Stimulated activated CD8-positive, alpha-beta memory T cell treated with anti-CD3 and anti-CD28 coated beads, Interleukin-7, amount 100 ng/mL, for 1 hour (primary cell): Measurements from ENCODE around the gene MAD1L1.

Source experiments
- DNase-seq, 2 donors: peaks; one replicate each; pipeline ENCODE4 v3.0.0-alpha.2; 2020; ENCODE audit warnings: low read depth in 2 of 2

Gene MAD1L1

GRCh38 chr7:2031451-2031845, 201.3 kb downstream of the MAD1L1 start:
- no peak for DNase-seq

DNA sequence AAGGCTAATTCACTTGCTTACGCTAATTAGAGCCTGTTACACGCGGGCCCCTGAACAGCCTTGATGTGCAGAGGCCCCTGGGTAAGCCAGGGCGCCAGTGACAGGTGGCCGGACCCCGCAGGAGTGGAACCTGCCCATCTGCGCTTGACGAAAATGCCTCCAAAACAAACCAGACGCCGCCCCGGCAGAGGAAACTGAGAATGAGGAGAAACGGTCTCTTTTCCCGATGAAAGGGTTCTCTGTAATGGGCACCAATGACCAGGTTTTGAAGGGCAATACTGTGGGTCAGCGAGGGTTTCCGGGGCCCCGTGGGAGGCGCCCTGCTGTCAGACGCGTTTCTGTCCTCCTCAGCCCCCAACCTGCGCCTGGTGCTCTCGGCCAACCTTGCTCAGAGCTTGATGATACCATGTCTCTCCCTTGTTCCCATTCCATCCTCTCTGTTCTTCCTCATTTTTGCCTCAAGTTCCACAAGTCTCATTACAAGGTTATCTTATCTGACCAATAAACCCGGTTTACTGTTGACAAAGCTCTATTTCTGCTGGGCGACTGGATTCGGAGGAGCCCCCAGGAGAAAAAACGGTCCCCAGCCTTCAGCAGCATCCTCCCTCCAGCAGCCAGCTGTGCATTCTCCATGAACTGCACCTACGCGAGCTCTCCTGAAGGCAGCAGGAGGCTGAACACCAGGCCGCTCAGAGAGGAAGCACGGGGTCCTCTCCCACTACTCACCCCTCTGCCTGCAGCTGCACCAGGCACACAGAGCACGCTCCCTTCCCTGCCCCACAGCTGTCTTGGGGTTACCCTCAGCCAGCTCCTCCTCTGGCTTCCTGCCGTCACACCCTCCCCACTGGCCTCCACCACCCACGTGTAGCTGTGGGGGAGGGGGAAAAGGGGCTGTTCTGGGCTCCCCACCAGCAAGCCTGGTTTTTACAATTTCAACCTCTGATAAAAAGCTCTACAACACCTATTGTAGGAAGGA, 202.0 kb downstream of the MAD1L1 start:
- DNase-seq, result no peak

DNA sequence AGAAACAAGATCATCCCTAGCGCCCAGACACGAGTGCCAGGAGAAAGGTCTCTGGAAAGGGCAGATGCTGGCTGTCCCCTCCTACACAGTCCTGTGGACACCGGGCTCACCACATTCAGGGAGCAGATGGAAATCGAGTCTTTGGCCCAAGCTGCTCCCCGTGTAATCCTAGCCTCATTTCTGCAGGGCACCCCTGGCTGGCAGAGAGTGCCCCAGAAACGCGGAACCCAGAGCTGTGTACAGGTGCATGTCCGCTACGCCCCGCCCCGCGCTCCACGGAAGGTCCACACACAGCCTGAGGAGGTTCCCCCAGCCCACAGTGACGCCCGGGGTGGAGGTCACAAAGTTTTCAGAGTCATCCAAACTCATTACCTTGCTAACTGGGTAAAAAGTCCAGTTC, 202.8 kb downstream of the MAD1L1 start:
- no peak for DNase-seq

GRCh38 chr7:2029211-2029905, 203.4 kb downstream of the MAD1L1 start:
- DNase-seq, result no peak

DNA sequence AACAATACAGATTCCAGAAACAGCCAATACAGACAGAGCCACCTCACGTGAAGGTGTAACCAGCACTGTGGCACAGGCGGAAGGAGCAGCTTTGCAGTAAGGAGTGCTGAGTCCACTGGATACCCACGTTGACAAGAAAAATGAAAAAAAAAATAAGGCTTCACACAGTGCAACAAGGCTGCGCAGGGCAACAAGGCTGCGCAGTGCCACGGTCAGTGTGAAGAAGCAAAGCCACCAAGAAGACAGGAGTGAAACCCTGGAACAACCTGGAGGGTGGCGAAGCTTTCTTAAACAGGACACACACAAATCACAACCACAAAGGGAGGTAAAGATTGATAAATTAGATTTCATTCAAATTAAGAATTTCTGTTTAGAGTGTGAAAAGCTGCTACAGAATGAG, 204.0 kb downstream of the MAD1L1 start:
- no peak for DNase-seq

DNA sequence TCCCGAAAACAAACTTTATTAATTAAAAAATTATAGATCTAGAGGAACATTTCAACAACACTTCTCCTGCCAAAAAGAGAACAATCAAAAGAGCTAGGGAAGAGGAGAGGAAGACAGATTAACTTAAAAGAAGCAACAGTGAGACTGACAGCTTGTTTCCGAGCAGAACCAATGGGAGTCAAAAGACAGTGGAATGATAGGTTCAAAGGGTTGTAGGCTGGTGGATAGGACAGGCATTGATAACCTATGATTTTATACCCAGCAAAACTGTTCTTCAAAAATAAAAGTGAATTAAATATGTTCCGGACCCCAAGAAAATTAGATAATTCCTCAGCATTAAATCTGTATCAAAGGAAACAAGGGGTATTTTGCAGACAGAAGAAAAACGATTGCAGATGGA, 207.6 kb downstream of the MAD1L1 start:
- no peak for DNase-seq

- DNase-seq, result no peak
Measured at GRCh38 chr7:2024567-2024918, 208.2 kb downstream of the MAD1L1 start.

GRCh38 chr7:2023877-2024566, 208.7 kb downstream of the MAD1L1 start:
- no peak for DNase-seq

GRCh38 chr7:2022737-2023250, 210.0 kb downstream of the MAD1L1 start:
- no peak for DNase-seq

- DNase-seq, result no peak
Measured at GRCh38 chr7:2022021-2022409, 210.7 kb downstream of the MAD1L1 start.

GRCh38 chr7:2019711-2020511, 212.8 kb downstream of the MAD1L1 start:
- DNase-seq, result no peak

DNA sequence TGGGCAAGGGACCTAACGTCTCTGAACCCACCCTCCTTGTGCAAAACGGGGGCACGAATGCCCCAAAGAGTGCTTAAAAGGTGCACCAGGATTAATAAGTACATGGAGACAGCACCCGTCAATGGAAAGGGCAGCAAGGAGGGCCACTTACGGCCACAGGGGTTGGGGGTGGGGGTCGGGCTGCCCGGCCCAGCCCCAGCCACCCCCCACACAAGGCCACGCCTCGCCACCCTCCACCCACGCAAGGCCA, 213.4 kb downstream of the MAD1L1 start:
- DNase-seq, result no peak

DNA sequence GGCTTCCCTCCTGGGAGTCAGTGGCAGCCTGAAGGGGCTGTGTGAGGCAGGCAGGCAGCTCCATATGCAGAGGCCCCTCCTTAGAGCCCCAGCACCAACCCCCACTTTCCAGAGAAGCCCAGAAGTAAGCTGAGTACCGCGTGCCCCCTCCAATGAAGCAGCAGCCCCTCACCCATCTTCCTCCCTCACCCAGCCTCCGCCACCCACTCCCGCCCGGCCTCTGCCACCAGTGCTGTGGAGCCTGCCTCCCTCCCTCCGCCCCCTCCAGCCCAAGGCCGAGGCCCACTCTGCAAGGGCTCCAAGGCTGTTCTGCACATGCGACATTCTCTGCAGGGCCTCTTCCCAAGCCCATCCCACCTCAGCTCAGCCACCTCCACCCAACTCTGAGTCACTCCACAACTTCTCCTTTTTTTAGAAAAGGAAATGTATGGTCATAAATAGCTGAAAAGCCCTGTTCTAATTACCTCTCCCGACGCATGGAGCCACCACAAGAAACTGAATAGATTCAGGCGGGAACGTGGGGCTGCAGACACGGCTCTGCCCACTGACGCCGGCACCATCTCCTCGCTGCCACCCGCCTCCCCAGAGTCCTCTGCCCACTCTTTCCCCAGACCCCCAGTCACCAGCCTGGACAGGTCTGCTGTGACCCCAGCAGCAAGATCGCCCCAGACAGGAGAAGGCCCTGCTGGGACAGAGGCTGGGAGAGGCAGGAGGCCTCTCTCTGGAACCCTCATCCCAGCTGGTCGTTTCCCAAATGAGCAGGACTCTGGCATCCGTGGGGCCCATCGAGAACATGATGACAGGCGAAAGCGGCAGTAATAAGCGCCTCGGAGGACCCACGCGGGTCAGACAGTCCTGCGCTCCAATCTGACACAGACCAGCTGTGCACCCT, 213.9 kb downstream of the MAD1L1 start:
- DNase-seq, result no peak

GRCh38 chr7:2017914-2018568, 214.7 kb downstream of the MAD1L1 start:
- no peak for DNase-seq

GRCh38 chr7:2017481-2017891, 215.3 kb downstream of the MAD1L1 start:
- no peak for DNase-seq

DNA sequence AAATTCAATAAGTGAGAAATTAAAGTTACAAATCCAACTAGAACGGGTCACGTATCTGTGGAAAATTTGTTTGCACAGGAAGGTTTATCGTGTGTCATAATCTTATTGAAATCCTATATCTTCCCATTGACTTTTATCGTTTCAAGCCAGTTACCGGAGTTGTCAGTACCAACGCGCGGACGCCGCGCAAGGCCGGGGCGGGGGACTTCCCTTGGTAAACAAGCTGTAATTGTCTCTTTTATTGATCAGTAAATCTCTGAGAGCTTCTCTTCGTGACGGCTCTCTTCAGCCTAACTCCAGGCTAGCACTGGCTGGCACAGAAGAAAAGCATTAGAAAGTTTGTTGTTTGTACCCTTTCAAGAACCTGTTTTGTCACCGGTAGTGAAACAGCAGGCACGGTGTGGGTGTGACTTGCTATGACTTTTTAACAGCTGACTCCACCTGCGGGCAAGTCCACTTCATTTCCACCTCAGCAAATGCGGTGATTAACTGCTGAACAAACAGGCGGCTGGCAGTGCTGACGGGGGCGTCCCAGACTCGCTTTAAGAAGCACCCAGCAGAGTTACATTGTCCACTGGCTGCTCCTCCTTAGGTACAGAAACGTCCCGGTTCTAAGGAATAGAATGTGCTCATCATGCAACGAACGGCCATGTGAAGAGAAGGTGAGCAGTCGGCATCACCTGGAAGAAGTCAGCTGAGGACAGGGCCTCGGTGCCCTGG, 215.8 kb downstream of the MAD1L1 start:
- no peak for DNase-seq

- DNase-seq, result no peak
Measured at GRCh38 chr7:2016021-2016631, 216.6 kb downstream of the MAD1L1 start.

DNA sequence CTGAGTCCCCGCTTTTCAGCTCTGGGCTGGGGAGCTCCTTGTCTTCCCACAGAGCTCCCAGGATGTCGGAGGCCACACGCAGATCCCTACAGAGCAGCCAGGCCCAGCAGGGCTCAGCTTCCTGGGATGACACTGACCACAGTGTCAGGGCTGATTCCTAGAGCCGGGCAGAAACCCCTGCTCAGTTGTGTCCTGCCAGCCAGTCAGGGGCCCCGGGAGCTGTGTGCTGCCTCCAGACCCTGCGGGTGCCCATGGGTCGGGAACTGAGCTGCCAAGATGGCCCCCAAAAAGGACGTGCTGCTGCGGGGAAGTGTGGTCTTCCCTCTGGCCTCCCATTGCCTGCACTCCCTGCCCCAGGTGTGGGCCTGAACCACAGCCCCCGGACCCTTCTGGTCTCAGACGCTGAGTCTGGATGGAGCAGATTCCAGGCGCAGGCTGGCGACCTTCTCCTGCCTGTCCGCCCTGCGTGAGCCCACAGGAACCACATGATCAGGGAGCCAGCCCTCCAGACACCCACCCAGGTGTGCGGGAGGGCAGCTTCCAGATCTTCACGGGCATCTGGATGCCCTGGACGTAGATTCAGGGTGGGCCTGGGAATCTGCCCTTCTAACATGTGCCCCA, 217.4 kb downstream of the MAD1L1 start:
- DNase-seq, result no peak
